Colon (tissue), 2 donors: ENCODE results near the gene RPP14.
A peak's percentile ranks its signal among the peaks of the same experiment; 100 is the strongest.
"Not testable (repeated sequence)": the region's sequence is repeated elsewhere in the genome, so short reads cannot be mapped to it uniquely, and the experiment has no call there.

Experiments
- FAIRE-seq: peaks from 2 replicates; lab custom pipeline; 2012; peaks lifted over from hg19 to GRCh38; lab: Jason Lieb, UNC
- donor health status: control.
- donor health status: control.

Gene RPP14

GRCh38 chr3:58305882-58306711 lies at the start of gene RPP14, which contains the start of gene HTD2:
Gene RPP14, plus strand, starts transcription at chr3:58306245. Its CDS starts 4,085 bp downstream, at chr3:58310330.
Gene HTD2, plus strand, starts transcription at chr3:58306520. Its CDS starts 11,094 bp downstream, at chr3:58317614.
- FAIRE-seq: peak; percentile 21

- no peak for FAIRE-seq
Measured at GRCh38 chr3:58256511-58256910, 49.5 kb upstream of the RPP14 start.

GRCh38 chr3:58258392-58259055 lies 47.5 kb upstream of the RPP14 start:
- FAIRE-seq: no peak

- FAIRE-seq: no peak
Measured at GRCh38 chr3:58260261-58260731, 45.7 kb upstream of the RPP14 start.

DNA sequence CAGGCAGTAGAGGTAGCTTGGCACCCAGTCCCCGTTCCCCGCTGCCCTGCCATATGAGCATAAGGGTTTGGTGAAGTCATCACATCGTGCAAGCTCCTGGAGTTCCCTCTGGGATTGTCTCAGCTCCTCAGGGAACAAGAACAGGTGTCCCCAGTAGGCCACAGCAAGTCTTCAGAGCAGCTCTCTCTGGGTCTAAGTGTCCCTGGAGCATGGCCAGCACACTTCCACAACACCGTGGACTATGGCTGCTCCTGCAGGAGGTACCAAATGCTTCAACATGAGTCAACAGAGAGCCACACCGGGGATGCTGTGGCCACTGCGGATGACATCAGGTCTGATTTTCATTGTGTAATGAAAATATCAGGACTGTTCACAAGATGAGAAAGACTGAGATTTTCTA lies 45.3 kb upstream of the RPP14 start:
- no peak for FAIRE-seq

DNA sequence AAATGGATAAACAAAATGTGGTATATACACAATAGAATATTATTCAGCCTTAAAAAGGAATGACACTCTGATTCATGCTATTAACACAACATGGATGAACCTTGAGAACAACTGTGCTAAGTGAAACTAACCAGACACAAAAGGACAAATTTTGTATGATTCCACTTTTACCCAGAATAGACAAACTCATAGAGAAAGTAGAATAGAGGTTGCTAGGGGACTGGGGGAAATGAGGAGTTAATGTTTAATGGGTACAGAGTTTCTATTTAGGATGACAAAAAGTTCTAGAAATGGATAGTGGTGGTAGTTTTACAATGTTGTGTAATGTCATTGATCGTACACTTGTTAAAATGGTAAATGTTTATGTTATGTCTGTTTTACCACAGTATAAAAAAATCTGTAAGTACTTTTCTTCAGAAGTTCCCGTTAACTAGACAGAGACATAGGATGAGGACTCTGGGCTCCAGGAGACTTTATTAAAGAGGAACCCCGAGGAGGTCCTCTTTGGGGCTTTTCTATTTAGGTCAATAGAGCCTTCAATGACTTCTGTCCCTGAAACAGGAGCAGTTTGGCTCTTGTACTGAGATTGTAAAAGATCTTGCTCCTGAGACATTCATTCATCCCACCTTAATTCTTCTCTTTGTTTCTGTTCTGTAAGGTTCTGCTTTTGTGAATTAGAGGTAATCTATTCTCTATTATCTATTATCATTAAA lies 43.9 kb upstream of the RPP14 start:
- FAIRE-seq: no peak

- FAIRE-seq: no peak
Measured at GRCh38 chr3:58266577-58266976, 39.5 kb upstream of the RPP14 start.

DNA sequence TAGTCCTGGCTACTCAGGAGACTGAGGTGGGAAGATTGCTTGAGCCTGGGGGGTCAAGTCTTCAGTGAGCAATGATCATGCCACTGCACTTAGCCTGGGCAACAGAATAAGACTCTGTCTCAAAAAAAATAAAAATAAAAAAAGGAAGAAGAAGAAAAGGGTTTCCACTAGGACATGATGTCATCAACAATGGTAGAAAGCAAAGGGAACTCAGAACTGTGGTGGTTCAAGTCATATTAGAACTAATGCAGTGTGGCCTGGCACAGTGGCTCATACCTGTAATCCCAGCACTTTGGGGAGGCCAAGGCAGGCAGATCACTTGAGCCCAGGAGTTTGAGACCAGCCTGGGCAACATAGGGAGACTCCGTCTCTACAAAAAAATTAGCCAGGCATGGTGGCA lies 38.5 kb upstream of the RPP14 start:
- FAIRE-seq: not testable (repeated sequence)

DNA sequence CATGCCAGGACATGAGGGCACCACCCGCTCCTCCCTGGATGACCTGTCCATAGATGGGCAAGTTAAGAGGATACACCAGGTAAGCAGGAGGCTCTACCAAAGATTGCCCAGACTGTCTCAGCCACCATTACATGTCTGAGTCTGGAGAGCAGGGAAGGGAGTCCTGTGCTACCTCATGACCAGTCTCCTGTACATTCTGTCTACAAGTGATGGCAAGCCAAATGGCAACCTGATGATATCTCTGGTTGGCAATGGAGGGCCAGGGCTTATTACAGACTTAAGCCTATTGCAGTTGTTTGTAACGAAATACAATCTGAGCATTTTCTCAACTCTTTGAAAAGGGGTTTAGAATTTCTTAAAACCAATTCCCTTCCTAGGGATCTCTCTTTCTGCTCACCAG lies 36.7 kb upstream of the RPP14 start:
- no peak for FAIRE-seq

GRCh38 chr3:58270485-58270884 lies 35.6 kb upstream of the RPP14 start:
- FAIRE-seq: no peak

- FAIRE-seq: no peak
Measured at GRCh38 chr3:58271901-58272501, 34.0 kb upstream of the RPP14 start.

DNA sequence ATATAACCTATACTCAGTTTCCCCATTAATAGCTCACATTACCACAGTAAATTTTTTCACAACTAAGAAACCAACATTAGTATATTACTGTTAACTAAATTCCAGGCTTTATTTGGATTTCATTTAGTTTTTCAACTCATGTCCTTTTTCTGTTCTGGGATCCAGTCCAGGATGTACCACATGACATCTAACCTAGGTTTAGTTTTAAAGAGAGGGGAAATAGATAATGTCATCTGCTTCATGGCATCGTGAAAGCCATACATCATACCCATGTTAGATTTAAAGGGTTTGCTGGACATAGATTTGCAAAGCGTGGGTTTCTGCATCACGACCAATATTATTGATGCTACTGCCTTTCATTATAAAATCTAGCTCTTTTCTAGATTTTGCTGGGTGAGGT lies 33.2 kb upstream of the RPP14 start:
- FAIRE-seq: no peak

DNA sequence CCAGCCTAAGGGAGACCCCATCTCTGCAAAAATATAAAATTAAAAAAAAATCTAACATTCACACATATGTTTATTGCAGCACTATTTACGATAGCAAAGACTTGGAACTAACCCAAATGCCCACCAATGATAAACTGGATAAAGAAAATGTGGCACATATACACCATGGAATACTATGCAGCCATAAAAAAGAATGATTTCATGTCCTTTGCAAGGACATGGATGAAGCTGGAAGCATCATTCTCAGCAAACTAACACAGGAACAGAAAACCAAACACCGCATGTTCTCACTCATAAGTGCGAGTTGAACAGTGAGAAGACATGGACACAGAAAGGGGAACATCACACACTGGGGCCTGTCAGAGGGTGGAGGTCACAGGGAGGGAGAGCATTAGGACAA lies 32.7 kb upstream of the RPP14 start:
- FAIRE-seq: not testable (repeated sequence)

DNA sequence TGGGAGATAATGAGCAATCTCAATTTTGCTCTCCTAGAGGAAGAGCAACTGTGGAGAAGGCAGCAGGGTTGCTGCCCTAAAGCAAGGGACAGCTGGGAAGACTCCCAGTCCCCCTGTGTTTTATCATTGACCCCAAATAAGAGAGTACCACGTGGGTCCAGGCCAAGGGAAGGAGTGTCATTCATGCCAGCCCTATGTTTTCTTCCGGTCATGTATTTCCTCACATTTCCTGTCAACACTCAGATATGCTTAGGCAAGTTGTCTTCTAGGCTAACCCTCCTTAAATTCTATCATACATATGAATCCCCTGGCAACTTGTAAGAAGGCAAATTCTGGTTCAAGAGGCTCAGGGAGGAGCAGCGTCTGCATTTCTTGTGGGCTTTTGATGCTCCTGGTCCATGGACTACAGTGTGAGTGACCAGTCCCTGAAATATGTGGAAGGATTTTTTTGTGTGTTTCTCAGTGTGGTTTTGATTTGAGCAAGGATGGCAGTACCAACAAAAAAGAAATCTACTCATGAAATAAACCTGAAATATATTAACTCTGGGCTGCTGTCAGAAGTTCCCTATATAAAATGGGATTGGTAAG lies 31.9 kb upstream of the RPP14 start:
- FAIRE-seq: no peak

- FAIRE-seq: no peak
Measured at GRCh38 chr3:58281069-58281468, 25.0 kb upstream of the RPP14 start.

GRCh38 chr3:58285334-58285733 lies 20.7 kb upstream of the RPP14 start:
- FAIRE-seq: no peak

- no peak for FAIRE-seq
Measured at GRCh38 chr3:58287354-58287753, 18.7 kb upstream of the RPP14 start.

DNA sequence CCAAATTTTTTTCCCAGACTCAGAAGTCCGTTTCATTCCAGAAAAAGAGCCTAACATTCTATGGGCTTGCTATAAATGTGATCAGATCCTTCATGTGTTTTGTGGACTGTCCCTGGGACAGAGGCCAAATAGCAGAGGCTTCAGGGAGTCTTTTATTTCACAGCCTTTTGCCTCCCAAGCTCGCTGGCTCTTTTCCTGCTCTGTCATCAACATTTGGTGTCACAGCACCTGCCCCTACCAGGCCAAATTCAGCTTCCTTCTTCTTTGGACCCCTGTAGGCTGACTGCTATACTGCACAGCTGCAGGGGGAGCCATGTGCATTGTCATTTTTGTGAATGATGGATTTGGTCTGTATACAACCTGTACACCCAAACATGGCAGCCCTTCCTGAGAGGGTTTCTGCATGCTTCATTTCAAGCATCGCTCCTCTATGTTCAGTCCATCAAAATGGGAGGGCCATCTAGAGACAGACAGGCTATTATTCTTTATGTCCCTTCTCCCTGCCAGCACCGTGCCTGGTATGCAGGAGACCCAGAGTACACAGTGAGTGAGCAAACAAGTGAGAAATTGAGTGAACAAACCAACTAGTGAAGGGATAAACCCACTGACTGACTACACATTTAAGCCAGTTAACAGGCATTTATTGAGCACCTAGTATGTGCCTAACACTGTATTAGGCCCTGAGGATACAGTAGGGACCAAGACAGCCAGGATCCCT lies 17.9 kb upstream of the RPP14 start:
- no peak for FAIRE-seq

DNA sequence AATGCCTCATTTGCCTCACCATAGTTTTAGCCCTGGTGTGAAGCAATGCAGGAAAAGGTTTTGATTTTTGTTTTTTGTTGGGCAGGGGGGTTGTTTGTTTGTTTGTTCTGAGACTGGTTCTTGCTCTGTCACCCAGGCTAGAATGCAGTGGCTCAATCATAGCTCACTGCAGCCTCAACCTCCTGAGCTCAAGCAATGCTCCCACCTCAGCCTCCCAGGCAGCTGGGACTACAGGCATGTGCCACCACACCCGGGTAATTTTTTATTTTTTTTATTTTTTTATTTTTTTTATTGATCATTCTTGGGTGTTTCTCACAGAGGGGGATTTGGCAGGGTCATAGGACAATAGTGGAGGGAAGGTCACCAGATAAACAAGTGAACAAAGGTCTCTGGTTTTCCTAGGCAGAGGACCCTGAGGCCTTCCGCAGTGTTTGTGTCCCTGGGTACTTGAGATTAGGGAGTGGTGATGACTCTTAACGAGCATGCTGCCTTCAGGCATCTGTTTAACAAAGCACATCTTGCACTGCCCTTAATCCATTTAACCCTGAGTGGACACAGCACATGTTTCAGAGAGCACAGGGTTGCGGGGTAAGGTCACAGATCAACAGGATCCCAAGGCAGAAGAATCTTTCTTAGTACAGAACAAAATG lies 17.0 kb upstream of the RPP14 start:
- not testable (repeated sequence) for FAIRE-seq

DNA sequence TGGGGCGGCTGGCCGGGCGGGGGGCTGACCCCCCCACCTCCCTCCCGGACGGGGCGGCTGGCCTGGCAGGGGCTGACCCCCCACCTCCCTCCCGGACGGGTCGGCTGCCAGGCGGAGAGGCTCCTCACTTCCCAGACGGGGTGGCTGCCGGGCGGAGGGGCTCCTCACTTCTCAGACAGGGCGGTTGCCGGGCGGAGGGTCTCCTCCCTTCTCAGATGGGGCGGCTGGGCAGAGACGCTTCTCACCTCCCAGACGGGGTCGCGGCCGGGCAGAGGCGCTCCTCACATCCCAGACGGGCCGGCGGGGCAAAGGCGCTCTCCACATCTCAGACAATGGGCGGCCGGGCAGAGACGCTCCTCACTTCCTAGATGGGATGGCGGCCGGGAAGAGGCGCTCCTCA lies 15.6 kb upstream of the RPP14 start:
- not testable (repeated sequence) for FAIRE-seq
